Measurements from ENCODE around the gene PLXNA2. TPM values are rescaled to one million over a fixed set of nuclear protein-coding genes. Genes with fewer than 3 reads are reported as not detected.

PLXNA2 gene
- total and polyA plus RNA-seq, 2 of the 13 experiments (the other 11 are each of a cell fraction or from before 2014, with no cell fraction given): 1.1 to 2.1 TPM

GRCh38 chr1:208000504-208000903, 243.7 kb downstream of the PLXNA2 start:
- no peak overlapping the region for H2AFZ ChIP-seq (ENCODE audit: low read length)
- WGBS (ENCODE audit: low lambda C conversion rate): 0% methylated on average over 4 of the region's 4 CpGs
- no peaks in the 10 kb centered on the region for H3K4me1 ChIP-seq (ENCODE audit: insufficient read depth, low read length)

More at GRCh38 chr1:208000504-208000903, 243.7 kb downstream of the PLXNA2 start:
- POLR2A ChIA-PET: no interaction called here
- H3K4me2 ChIP-seq (ENCODE audit: low read depth, low read length): no peak overlapping the region
- H3K36me3 ChIP-seq (replicated peaks in 1 of 2; ENCODE audit: control insufficient read depth in 1 of 2, insufficient read depth in 2 of 2, low read length in 2 of 2): no peaks in the 10 kb centered on the region
- FAIRE-seq (no peak), DNase-seq (ENCODE audit: low spot score) (no peak), ATAC-seq (no peak)
- H3K79me2 ChIP-seq (ENCODE audit: insufficient read depth, low read length): no peaks in the 10 kb centered on the region
- H4K20me1 ChIP-seq (ENCODE audit: insufficient read depth, low read length): no peaks in the 10 kb centered on the region
- H3K27ac ChIP-seq (ENCODE audit: extremely low read length, insufficient read depth, low read length): no peak overlapping the region
- TF ChIP-seq SUZ12 (IDR thresholded peaks at IDR 0.05; ENCODE audit: low read depth, low read length) (no peak), FOXA1 (IDR thresholded peaks at IDR 0.05) (no peak), FOXA1 (CRISPR knock-in tag; IDR thresholded peaks at IDR 0.05) (no peak), SMAD9 (CRISPR knock-in tag; IDR thresholded peaks at IDR 0.05) (no peak), ZFP41 (CRISPR knock-in tag; IDR thresholded peaks at IDR 0.05; ENCODE audit: borderline replicate concordance) (no peak), ZBTB20 (CRISPR knock-in tag; IDR thresholded peaks at IDR 0.05; ENCODE audit: borderline replicate concordance, low read depth) (no peak), ZNF546 (CRISPR knock-in tag; conservative IDR thresholded peaks at IDR 0.05) (no peak), IRF1 (CRISPR knock-in tag; IDR thresholded peaks at IDR 0.05; ENCODE audit: low read depth) (no peak), ELK4 (CRISPR knock-in tag; IDR thresholded peaks at IDR 0.05; ENCODE audit: borderline replicate concordance) (no peak), ZNF549 (CRISPR knock-in tag; IDR thresholded peaks at IDR 0.05) (no peak), ARNT2 (CRISPR knock-in tag; IDR thresholded peaks at IDR 0.05; ENCODE audit: low read depth) (no peak), RXRA (CRISPR knock-in tag; IDR thresholded peaks at IDR 0.05) (no peak), ZNF547 (CRISPR knock-in tag; IDR thresholded peaks at IDR 0.05) (no peak), KDM6A (CRISPR knock-in tag; IDR thresholded peaks at IDR 0.05; ENCODE audit: low read depth) (no peak), HOXA3 (CRISPR knock-in tag; IDR thresholded peaks at IDR 0.05) (no peak)
- BruUV-seq (replicated peaks): no TSS peak
- peaks cover 1 to 6% of the 10 kb centered on the region in 2 experiments; a peak in 3 of 5 replicates for H3K27me3 ChIP-seq (ENCODE audit: control insufficient read depth in 1 of 2, insufficient read depth in 2 of 2, low read length in 2 of 2)
- CTCF ChIA-PET (ENCODE audit: low intra/inter-chr PET ratio, low total read pairs): no interaction called here
- H3K9ac ChIP-seq (ENCODE audit: insufficient read depth, low read depth, low read length): no peak overlapping the region
- intact Hi-C loops (cut with micrococcal nuclease; ENCODE audit: unreplicated experiment) (no loop called here), in situ Hi-C loops (cut with HindIII; ENCODE audit: extremely low pct_ligation_motif_present, low pct_unique_long_range_greater_than_20kb) (loop anchor here (25.0 kb wide), 2 partner anchors 637 to 1212 kb away; no protein-coding TSS in a partner anchor)
- H3K9me3 ChIP-seq (ENCODE audit: low read length): no peaks in the 10 kb centered on the region
- H3K4me3 ChIP-seq (replicated peaks in 1 of 3; ENCODE audit: insufficient read depth in 1 of 3, low read depth in 2 of 3, low read length in 3 of 3): no peak overlapping the region

Measured in HepG2 (cell line).